DLD1 (cell line): ENCODE measurements around the gene PRKCE.

Experiments
- in situ Hi-C: cut with HindIII; loops from 2 replicates; pipeline ENCODE4 v1.10.0; 2017; ENCODE audit warnings: low sequenced_read_pairs

PRKCE gene

GRCh38 chr2:45721150-45721549 lies 69.7 kb downstream of the PRKCE start:
- in situ Hi-C loops = no loop called here

- in situ Hi-C loops = no loop called here
These were observed 71.0 kb downstream of the PRKCE start for GRCh38 chr2:45722477-45722876.

GRCh38 chr2:45723857-45724256 lies 72.4 kb downstream of the PRKCE start:
- in situ Hi-C loops = no loop called here

- in situ Hi-C loops = no loop called here
These were observed 72.9 kb downstream of the PRKCE start for GRCh38 chr2:45724335-45724734.

GRCh38 chr2:45725731-45726130 lies 74.3 kb downstream of the PRKCE start:
- in situ Hi-C loops = no loop called here

GRCh38 chr2:45726188-45726587 lies 74.7 kb downstream of the PRKCE start:
- in situ Hi-C loops = no loop called here

GRCh38 chr2:45728458-45728942 lies 77.0 kb downstream of the PRKCE start:
- in situ Hi-C loops = no loop called here

GRCh38 chr2:45729753-45730512 lies 78.5 kb downstream of the PRKCE start:
- in situ Hi-C loops = no loop called here

- in situ Hi-C loops = no loop called here
These were observed 79.7 kb downstream of the PRKCE start for GRCh38 chr2:45731141-45731540.

- in situ Hi-C loops = no loop called here
These were observed 81.0 kb downstream of the PRKCE start for GRCh38 chr2:45732436-45732835.

- in situ Hi-C loops = no loop called here
These were observed 81.5 kb downstream of the PRKCE start for GRCh38 chr2:45732946-45733345.

GRCh38 chr2:45734336-45734735 lies 82.9 kb downstream of the PRKCE start:
- in situ Hi-C loops = no loop called here

- in situ Hi-C loops = no loop called here
These were observed 83.5 kb downstream of the PRKCE start for GRCh38 chr2:45734952-45735351.

- in situ Hi-C loops = no loop called here
These were observed 85.6 kb downstream of the PRKCE start for GRCh38 chr2:45736757-45737704.

- in situ Hi-C loops = no loop called here
These were observed 88.5 kb downstream of the PRKCE start for GRCh38 chr2:45739796-45740485.

- in situ Hi-C loops = no loop called here
These were observed 89.8 kb downstream of the PRKCE start for GRCh38 chr2:45741161-45741850.

GRCh38 chr2:45743531-45744396 lies 92.3 kb downstream of the PRKCE start:
- in situ Hi-C loops = no loop called here

- in situ Hi-C loops = loop anchor here (5.0 kb wide), 1 partner anchor 112 kb away; no protein-coding TSS in a partner anchor
These were observed 93.8 kb downstream of the PRKCE start for GRCh38 chr2:45745231-45745630.

- in situ Hi-C loops = loop anchor here (5.0 kb wide), 1 partner anchor 110 kb away; no protein-coding TSS in a partner anchor
These were observed 95.4 kb downstream of the PRKCE start for GRCh38 chr2:45746888-45747287.
